ENCODE data around the gene LDHB.

The LDHB gene

GRCh38 chr12:21606175-21606574 lies 51.5 kb downstream of the LDHB start:
- H3K4me3 ChIP-seq (ENCODE audit: low read depth in 1 of 2, low read length in 2 of 2), result no peak overlapping the region
- H3K4me2 ChIP-seq (ENCODE audit: insufficient read depth, low read length), result no peak overlapping the region
- no peak overlapping the region for H2AFZ ChIP-seq (ENCODE audit: low read depth, low read length)
- ATAC-seq (ENCODE audit: insufficient read depth, low read depth), result no peak
- no peak for DNase-seq
- H3K27me3 ChIP-seq (ENCODE audit: insufficient read depth, low read length, poor library complexity), result no peaks in the 10 kb centered on the region
- no peak overlapping the region for H3K27ac ChIP-seq (ENCODE audit: low read length)
- H3K36me3 ChIP-seq (ENCODE audit: insufficient read depth, low read length), result no peaks in the 10 kb centered on the region
- H4K20me1 ChIP-seq (ENCODE audit: insufficient read depth, low read length), result no peaks in the 10 kb centered on the region
- H3K9me3 ChIP-seq (ENCODE audit: insufficient read depth, low read length, severe bottlenecking), result no peaks in the 10 kb centered on the region
- no peak for TF ChIP-seq CTCF (IDR thresholded peaks at IDR 0.05; ENCODE audit: borderline replicate concordance, extremely low read depth, low read length, poor library complexity, severe bottlenecking)
- TF ChIP-seq EZH2 (IDR thresholded peaks at IDR 0.05; ENCODE audit: borderline replicate concordance, low read depth, low read length, severe bottlenecking), result no peak
- no peaks in the 10 kb centered on the region for H3K4me1 ChIP-seq (ENCODE audit: insufficient read depth, low read length)
- H3K9ac ChIP-seq (ENCODE audit: low read depth, low read length), result no peak overlapping the region
- no peaks in the 10 kb centered on the region for H3K79me2 ChIP-seq (ENCODE audit: insufficient read depth, low read length)

GRCh38 chr12:21604245-21605101 lies 53.2 kb downstream of the LDHB start, which contains the start of gene GYS2:
GYS2 (minus strand) TSS chr12:21604847; CDS start chr12:21604592, 255 bp downstream.
- Histone ChIP-seq H3K4me2 (ENCODE audit: insufficient read depth, low read length) (no peak within 1 kb of the TSS), H3K27ac (ENCODE audit: low read length) (no peak within 1 kb of the TSS), H3K79me2 (ENCODE audit: insufficient read depth, low read length) (no peaks in the 10 kb centered on the region), H3K9ac (ENCODE audit: low read depth, low read length) (no peak within 1 kb of the TSS), H3K9me3 (ENCODE audit: insufficient read depth, low read length, severe bottlenecking) (no peaks in the 10 kb centered on the region), H3K36me3 (ENCODE audit: insufficient read depth, low read length) (no peaks in the 10 kb centered on the region), H2AFZ (ENCODE audit: low read depth, low read length) (no peak within 1 kb of the TSS), H3K4me1 (ENCODE audit: insufficient read depth, low read length) (no peaks in the 10 kb centered on the region), H3K27me3 (ENCODE audit: insufficient read depth, low read length, poor library complexity) (no peaks in the 10 kb centered on the region), H3K4me3 (ENCODE audit: low read depth in 1 of 2, low read length in 2 of 2) (no peak within 1 kb of the TSS), H4K20me1 (ENCODE audit: insufficient read depth, low read length) (no peaks in the 10 kb centered on the region)
- DNase-seq, result no peak
- no peak for ATAC-seq (ENCODE audit: insufficient read depth, low read depth)
- TF ChIP-seq EZH2 (IDR thresholded peaks at IDR 0.05; ENCODE audit: borderline replicate concordance, low read depth, low read length, severe bottlenecking), result no peak
- TF ChIP-seq CTCF (IDR thresholded peaks at IDR 0.05; ENCODE audit: borderline replicate concordance, extremely low read depth, low read length, poor library complexity, severe bottlenecking), result no peak

GRCh38 chr12:21602774-21603173 lies 54.9 kb downstream of the LDHB start:
- no peaks in the 10 kb centered on the region for H3K27me3 ChIP-seq (ENCODE audit: insufficient read depth, low read length, poor library complexity)
- H3K4me1 ChIP-seq (ENCODE audit: insufficient read depth, low read length), result no peaks in the 10 kb centered on the region
- H3K79me2 ChIP-seq (ENCODE audit: insufficient read depth, low read length), result no peaks in the 10 kb centered on the region
- no peaks in the 10 kb centered on the region for H3K36me3 ChIP-seq (ENCODE audit: insufficient read depth, low read length)
- H3K4me3 ChIP-seq (ENCODE audit: low read depth in 1 of 2, low read length in 2 of 2), result no peak overlapping the region
- no peak overlapping the region for H2AFZ ChIP-seq (ENCODE audit: low read depth, low read length)
- ATAC-seq (ENCODE audit: insufficient read depth, low read depth) (no peak), DNase-seq (no peak)
- no peak overlapping the region for H3K4me2 ChIP-seq (ENCODE audit: insufficient read depth, low read length)
- H3K9me3 ChIP-seq (ENCODE audit: insufficient read depth, low read length, severe bottlenecking), result no peaks in the 10 kb centered on the region
- no peak for TF ChIP-seq EZH2 (IDR thresholded peaks at IDR 0.05; ENCODE audit: borderline replicate concordance, low read depth, low read length, severe bottlenecking)
- TF ChIP-seq CTCF (IDR thresholded peaks at IDR 0.05; ENCODE audit: borderline replicate concordance, extremely low read depth, low read length, poor library complexity, severe bottlenecking), result no peak
- no peaks in the 10 kb centered on the region for H4K20me1 ChIP-seq (ENCODE audit: insufficient read depth, low read length)
- no peak overlapping the region for H3K27ac ChIP-seq (ENCODE audit: low read length)
- no peak overlapping the region for H3K9ac ChIP-seq (ENCODE audit: low read depth, low read length)

All from DND-41 (cell line).